Natural killer cell (primary cell): ENCODE data around the gene ZNF74. TPM values are rescaled to one million over a fixed set of nuclear protein-coding genes. Genes with fewer than 3 reads are reported as not detected.

Source experiments
- ATAC-seq, 3 donors: fragments of 150-1000 bp in 2 of 3; fragments of 200-7000 bp in 1 of 3; cut with Tn5 transposase; 1 replicate in 1 of 3; 2 replicates in 2 of 3; pipeline ENCODE4 v1.10.0; 2021; ENCODE audit warnings: mild to moderate bottlenecking in 2 of 3, moderate library complexity in 2 of 3
- DNase-seq, 2 donors: peaks; one replicate each; pipeline versions ENCODE4 v3.0.0 to v3.0.0-alpha.2; 2013 to 2021; ENCODE audit warnings: mixed read lengths in 1 of 2
- H3K27ac ChIP-seq: one replicate; pipeline ENCODE4 v1.5.1; 2013; ENCODE audit warnings: mild to moderate bottlenecking, low read length
- H3K27me3 ChIP-seq: one replicate; pipeline ENCODE4 v1.6.1; 2013; ENCODE audit warnings: low read length; ENCODE audit not compliant: control insufficient read depth, insufficient read depth
- H3K36me3 ChIP-seq: one replicate; pipeline ENCODE4 v1.6.1; 2013; ENCODE audit warnings: low read length; ENCODE audit not compliant: control insufficient read depth, insufficient read depth
- H3K4me1 ChIP-seq: one replicate; pipeline ENCODE4 v1.6.1; 2013; ENCODE audit warnings: low read length; ENCODE audit not compliant: control insufficient read depth, insufficient read depth
- H3K4me3 ChIP-seq: one replicate; pipeline ENCODE4 v1.5.1; 2013; ENCODE audit warnings: low read length
- H3K9me3 ChIP-seq: one replicate; pipeline ENCODE4 v1.6.1; 2013; ENCODE audit warnings: low read length; ENCODE audit not compliant: control insufficient read depth, insufficient read depth
- H3K27ac Mint-ChIP-seq, 2 donors: one replicate each; pipeline ENCODE4 v1.8.0; 2022; ENCODE audit warnings: mild to moderate bottlenecking in 2 of 2, mixed read lengths in 2 of 2, moderate library complexity in 1 of 2
- H3K27me3 Mint-ChIP-seq, 2 donors: one replicate each; pipeline ENCODE4 v1.8.0; 2022; ENCODE audit warnings: low read depth in 2 of 2, mixed read lengths in 2 of 2
- H3K36me3 Mint-ChIP-seq: one replicate; pipeline ENCODE4 v1.8.0; 2022; ENCODE audit warnings: mixed read lengths
- H3K4me1 Mint-ChIP-seq, 2 donors: one replicate each; pipeline ENCODE4 v1.8.0; 2022; ENCODE audit warnings: mixed read lengths in 2 of 2
- H3K4me3 Mint-ChIP-seq: one replicate; pipeline ENCODE4 v1.8.0; 2022; ENCODE audit warnings: mild to moderate bottlenecking, moderate library complexity, mixed read lengths
- H3K9me3 Mint-ChIP-seq, 2 donors: one replicate each; pipeline ENCODE4 v1.8.0; 2022; ENCODE audit warnings: mixed read lengths in 2 of 2
- WGBS: methylation state at CpG from one replicate; pipeline ENCODE4 v1.1.7; 2013; ENCODE audit warnings: missing lambda C conversion rate; ENCODE audit not compliant: insufficient coverage; 5-methylcytosine and 5-hydroxymethylcytosine counted together
- intact Hi-C: fragments of 100-400 bp; cut with micrococcal nuclease; formaldehyde crosslinking; loops from one replicate; pipeline ENCODE4 v1.14.2; 2022
- total RNA-seq, 4 donors: library from RNA; stranded (reverse); fragments of 120-200 nt in 1 of 4; gene quantifications; one replicate each; pipeline versions ENCODE4 v1.2.3 to v1.2.4, GENCODE V29; 2013 to 2022
- TF ChIP-seq, protein P1 (sequence below): fragments of 200-600 bp; IDR thresholded peaks from one replicate; pipeline ENCODE4 v1.8.0; 2022; ENCODE audit warnings: antibody characterized with exemption

The ZNF74 gene
- total RNA-seq, 3 donors from 2014 or later (not counting 1 experiment from before 2014, with no cell fraction given) = 7.7 to 18.2 (median 10.4) TPM

DNA sequence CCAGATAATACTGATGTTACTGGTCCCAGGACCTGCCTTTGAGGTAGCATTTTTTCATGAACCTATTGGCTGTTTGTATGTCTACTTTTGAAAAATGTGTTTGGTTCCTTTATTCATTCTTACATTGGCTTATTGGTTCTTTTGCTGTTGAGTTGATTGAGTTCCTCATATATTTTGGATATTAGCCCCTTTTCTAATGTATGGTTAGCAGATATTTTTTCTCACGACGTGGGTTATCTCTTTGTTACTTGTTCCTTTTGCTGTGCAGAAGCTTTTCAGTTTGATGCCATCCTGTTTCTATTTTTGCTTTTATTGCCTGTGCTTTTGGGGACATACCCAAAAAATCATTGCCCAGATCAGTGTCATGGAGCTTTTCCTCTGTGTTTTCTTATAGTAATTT is 9.8 kb upstream of the ZNF74 start:
- TF ChIP-seq, protein P1, sequence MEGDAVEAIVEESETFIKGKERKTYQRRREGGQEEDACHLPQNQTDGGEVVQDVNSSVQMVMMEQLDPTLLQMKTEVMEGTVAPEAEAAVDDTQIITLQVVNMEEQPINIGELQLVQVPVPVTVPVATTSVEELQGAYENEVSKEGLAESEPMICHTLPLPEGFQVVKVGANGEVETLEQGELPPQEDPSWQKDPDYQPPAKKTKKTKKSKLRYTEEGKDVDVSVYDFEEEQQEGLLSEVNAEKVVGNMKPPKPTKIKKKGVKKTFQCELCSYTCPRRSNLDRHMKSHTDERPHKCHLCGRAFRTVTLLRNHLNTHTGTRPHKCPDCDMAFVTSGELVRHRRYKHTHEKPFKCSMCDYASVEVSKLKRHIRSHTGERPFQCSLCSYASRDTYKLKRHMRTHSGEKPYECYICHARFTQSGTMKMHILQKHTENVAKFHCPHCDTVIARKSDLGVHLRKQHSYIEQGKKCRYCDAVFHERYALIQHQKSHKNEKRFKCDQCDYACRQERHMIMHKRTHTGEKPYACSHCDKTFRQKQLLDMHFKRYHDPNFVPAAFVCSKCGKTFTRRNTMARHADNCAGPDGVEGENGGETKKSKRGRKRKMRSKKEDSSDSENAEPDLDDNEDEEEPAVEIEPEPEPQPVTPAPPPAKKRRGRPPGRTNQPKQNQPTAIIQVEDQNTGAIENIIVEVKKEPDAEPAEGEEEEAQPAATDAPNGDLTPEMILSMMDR = no peak

DNA sequence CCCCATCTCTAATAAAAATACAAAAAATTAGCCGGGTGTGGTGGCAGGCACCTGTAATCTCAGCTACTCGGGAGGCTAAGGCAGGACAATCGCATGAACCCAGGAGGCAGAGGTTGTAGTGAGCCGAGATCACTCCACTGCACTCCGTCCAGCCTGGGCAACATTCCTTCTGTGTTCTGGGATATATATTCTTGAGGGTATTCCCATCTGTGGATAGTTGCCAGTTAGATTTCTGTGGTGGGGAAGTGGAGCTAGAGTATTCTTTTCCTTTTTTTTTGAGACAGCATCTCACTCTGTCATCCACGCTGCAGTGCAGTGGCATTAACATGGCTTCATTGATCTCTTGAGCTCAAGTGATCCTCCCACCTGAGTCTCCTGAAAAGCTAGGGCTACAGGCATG is 9.1 kb upstream of the ZNF74 start:
- 95% methylated on average over 6 of the region's 6 CpGs for WGBS
- Mint-ChIP-seq H3K27ac (no peak overlapping the region), H3K4me3 (no peak overlapping the region), H3K9me3 (no peaks in the 10 kb centered on the region), H3K4me1 (no peaks in the 10 kb centered on the region), H3K27me3 (peaks cover 0 to 10% of the 10 kb centered on the region in 2 donors), H3K36me3 (no peaks in the 10 kb centered on the region)
- Histone ChIP-seq H3K36me3 (no peaks in the 10 kb centered on the region), H3K4me1 (no peaks in the 10 kb centered on the region), H3K27me3 (peaks cover 2% of the 10 kb centered on the region), H3K9me3 (peaks cover 5% of the 10 kb centered on the region), H3K27ac (no peak overlapping the region), H3K4me3 (no peak overlapping the region)
- no peak for DNase-seq
- intact Hi-C loops = no loop called here
- no peak for ATAC-seq
- TF ChIP-seq, protein P1 = no peak

More for the DNA sequence above, 9.8 kb upstream of the ZNF74 start:
- no peaks in the 10 kb centered on the region for H3K4me1 Mint-ChIP-seq
- DNase-seq = no peak
- ATAC-seq = no peak
- WGBS = 100% methylated on average over 2 of the region's 2 CpGs
- H3K4me3 Mint-ChIP-seq = no peak overlapping the region
- no peaks in the 10 kb centered on the region for H3K36me3 Mint-ChIP-seq
- Histone ChIP-seq H3K36me3 (no peaks in the 10 kb centered on the region), H3K27me3 (peaks cover 2% of the 10 kb centered on the region), H3K4me1 (no peaks in the 10 kb centered on the region), H3K27ac (no peak overlapping the region), H3K9me3 (peaks cover 2% of the 10 kb centered on the region), H3K4me3 (no peak overlapping the region)
- no peaks in the 10 kb centered on the region for H3K9me3 Mint-ChIP-seq
- intact Hi-C loops = no loop called here
- H3K27ac Mint-ChIP-seq = no peak overlapping the region
- peaks cover 0 to 10% of the 10 kb centered on the region in 2 donors for H3K27me3 Mint-ChIP-seq

DNA sequence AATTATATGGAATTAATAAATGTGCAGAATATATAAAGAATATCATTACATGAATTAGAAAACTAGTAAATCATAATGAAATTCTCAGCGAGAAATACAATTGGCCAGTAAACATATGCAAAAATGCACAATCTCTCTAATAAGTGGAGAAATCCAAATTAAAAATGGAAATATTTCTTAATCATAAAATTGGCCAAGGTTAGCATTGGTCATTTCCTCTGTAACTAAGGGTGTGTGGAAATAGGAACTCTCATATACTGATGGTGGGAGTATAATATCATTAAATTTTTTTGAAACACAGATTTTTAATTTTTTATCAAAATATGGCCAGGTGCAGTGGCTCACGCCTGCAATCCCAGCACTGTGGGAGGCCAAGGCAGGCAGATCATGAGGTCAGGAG is 7.6 kb upstream of the ZNF74 start:
- 82% methylated on average over 1 of the region's 2 CpGs for WGBS
- Histone ChIP-seq H3K27me3 (peaks cover 2% of the 10 kb centered on the region), H3K36me3 (no peaks in the 10 kb centered on the region), H3K9me3 (peaks cover 5% of the 10 kb centered on the region), H3K4me3 (no peak overlapping the region), H3K27ac (no peak overlapping the region), H3K4me1 (no peaks in the 10 kb centered on the region)
- TF ChIP-seq, protein P1 = no peak
- H3K27me3 Mint-ChIP-seq = peaks cover 0 to 10% of the 10 kb centered on the region in 2 donors
- H3K9me3 Mint-ChIP-seq = no peaks in the 10 kb centered on the region
- intact Hi-C loops = no loop called here
- ATAC-seq (no peak), DNase-seq (no peak)
- H3K4me1 Mint-ChIP-seq = no peaks in the 10 kb centered on the region
- no peak overlapping the region for H3K27ac Mint-ChIP-seq
- H3K4me3 Mint-ChIP-seq = no peak overlapping the region
- no peaks in the 10 kb centered on the region for H3K36me3 Mint-ChIP-seq

DNA sequence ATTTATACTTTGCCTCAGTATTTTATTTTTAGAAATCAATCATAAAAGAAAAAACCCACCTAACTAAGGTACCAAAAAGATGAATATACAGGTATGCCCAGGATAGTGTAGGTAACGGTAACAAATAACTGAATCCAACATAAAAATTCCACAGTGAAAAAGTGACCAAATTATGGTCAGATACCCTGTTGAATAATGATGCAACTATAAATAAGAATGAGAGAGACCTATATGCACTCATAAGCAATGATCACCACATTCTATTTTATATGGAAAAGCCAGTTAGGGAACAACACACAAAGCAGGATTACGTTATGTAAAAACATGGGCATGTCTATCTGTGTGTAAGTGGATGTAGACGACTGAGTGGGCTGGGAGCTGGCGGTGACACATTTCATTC is 7.0 kb upstream of the ZNF74 start:
- intact Hi-C loops = no loop called here
- ATAC-seq (no peak), DNase-seq (no peak)
- TF ChIP-seq, protein P1 = no peak
- Histone ChIP-seq H3K4me3 (no peak overlapping the region), H3K27me3 (peaks cover 2% of the 10 kb centered on the region), H3K27ac (no peak overlapping the region), H3K36me3 (no peaks in the 10 kb centered on the region), H3K4me1 (no peaks in the 10 kb centered on the region), H3K9me3 (peaks cover 5% of the 10 kb centered on the region)
- Mint-ChIP-seq H3K27me3 (peaks cover 0 to 10% of the 10 kb centered on the region in 2 donors), H3K4me3 (no peak overlapping the region), H3K27ac (no peak overlapping the region), H3K9me3 (no peaks in the 10 kb centered on the region), H3K4me1 (no peaks in the 10 kb centered on the region), H3K36me3 (no peaks in the 10 kb centered on the region)
- WGBS = no CpG with 5 or more reads among the region's 4 CpGs
